ENCODE results near the gene PSMD4. TPM values are rescaled to one million over a fixed set of nuclear protein-coding genes. Genes with fewer than 3 reads are reported as not detected.
"Not testable (repeated sequence)": the region's sequence is repeated elsewhere in the genome, so short reads cannot be mapped to it uniquely, and the experiment has no call there.

The PSMD4 gene
- total RNA-seq, 1 experiment from 2014 or later, result 325 TPM

GRCh38 chr1:151273924-151274466, 19.5 kb downstream of the PSMD4 start:
- Mint-ChIP-seq H3K4me1 (ENCODE audit: low read depth, unreplicated experiment) (peaks cover 9% of the 10 kb centered on the region), H3K9me3 (ENCODE audit: low read depth, unreplicated experiment) (no peaks in the 10 kb centered on the region), H3K27me3 (ENCODE audit: unreplicated experiment) (peaks cover 15% of the 10 kb centered on the region), H3K27ac (ENCODE audit: unreplicated experiment) (no peak overlapping the region), H3K4me3 (ENCODE audit: low read depth, unreplicated experiment) (no peak overlapping the region), H3K36me3 (ENCODE audit: insufficient read depth, unreplicated experiment) (peaks cover 15% of the 10 kb centered on the region)
- DNase-seq, result no peak
- no TSS peak for BruUV-seq (replicated peaks)
- CTCF ChIA-PET, result no interaction called here
- no peak for TF ChIP-seq CTCF (IDR thresholded peaks at IDR 0.05; ENCODE audit: unreplicated experiment)
- intact Hi-C loops (cut with micrococcal nuclease; ENCODE audit: unreplicated experiment), result no loop called here

GRCh38 chr1:151275341-151275740, 20.8 kb downstream of the PSMD4 start:
- H3K36me3 Mint-ChIP-seq (ENCODE audit: insufficient read depth, unreplicated experiment); H3K4me3 Mint-ChIP-seq (ENCODE audit: low read depth, unreplicated experiment); DNase-seq; H3K4me1 Mint-ChIP-seq (ENCODE audit: low read depth, unreplicated experiment); BruUV-seq (replicated peaks); H3K27ac Mint-ChIP-seq (ENCODE audit: unreplicated experiment); H3K9me3 Mint-ChIP-seq (ENCODE audit: low read depth, unreplicated experiment); CTCF ChIA-PET; intact Hi-C loops (cut with micrococcal nuclease; ENCODE audit: unreplicated experiment): not testable (repeated sequence)
- peaks cover 15% of the 10 kb centered on the region for H3K27me3 Mint-ChIP-seq (ENCODE audit: unreplicated experiment)

GRCh38 chr1:151277249-151277648, 22.7 kb downstream of the PSMD4 start:
- Mint-ChIP-seq H3K27ac (ENCODE audit: unreplicated experiment) (no peak overlapping the region), H3K4me1 (ENCODE audit: low read depth, unreplicated experiment) (peaks cover 9% of the 10 kb centered on the region), H3K9me3 (ENCODE audit: low read depth, unreplicated experiment) (no peaks in the 10 kb centered on the region), H3K4me3 (ENCODE audit: low read depth, unreplicated experiment) (no peak overlapping the region), H3K36me3 (ENCODE audit: insufficient read depth, unreplicated experiment) (peaks cover 14% of the 10 kb centered on the region), H3K27me3 (ENCODE audit: unreplicated experiment) (peaks cover 15% of the 10 kb centered on the region)
- no peak for DNase-seq
- intact Hi-C loops (cut with micrococcal nuclease; ENCODE audit: unreplicated experiment), result no loop called here
- BruUV-seq (replicated peaks), result no TSS peak
- TF ChIP-seq CTCF (IDR thresholded peaks at IDR 0.05; ENCODE audit: unreplicated experiment), result no peak
- CTCF ChIA-PET, result no interaction called here

GRCh38 chr1:151281225-151281968, 26.9 kb downstream of the PSMD4 start:
- Mint-ChIP-seq H3K4me1 (ENCODE audit: low read depth, unreplicated experiment) (peaks cover 13% of the 10 kb centered on the region), H3K36me3 (ENCODE audit: insufficient read depth, unreplicated experiment) (peaks cover 53% of the 10 kb centered on the region), H3K9me3 (ENCODE audit: low read depth, unreplicated experiment) (no peaks in the 10 kb centered on the region), H3K27me3 (ENCODE audit: unreplicated experiment) (peaks cover 15% of the 10 kb centered on the region), H3K4me3 (ENCODE audit: low read depth, unreplicated experiment) (peak overlapping the region; percentile 85), H3K27ac (ENCODE audit: unreplicated experiment) (peak overlapping the region; percentile 99)
- TF ChIP-seq CTCF (IDR thresholded peaks at IDR 0.05; ENCODE audit: unreplicated experiment), result no peak
- CTCF ChIA-PET, result interaction anchor here (0.5 to 1.6 kb wide), 12 partner anchors 27 to 213 kb away, joined by 3 to 10 read pairs (median 4); partner anchors contain the start of genes PI4KB, PSMD4 and VPS72
- intact Hi-C loops (cut with micrococcal nuclease; ENCODE audit: unreplicated experiment), result no loop called here
- TSS peak; percentile 89 for BruUV-seq (replicated peaks)
- peak; percentile 98 for DNase-seq

All from Calu3 (cell line).